RWPE1 (cell line): ENCODE data around the gene KRTAP10-9.
"Not testable (repeated sequence)": the region's sequence is repeated elsewhere in the genome, so short reads cannot be mapped to it uniquely, and the experiment has no call there.

Experiments
- CTCF ChIA-PET: fragments of 350-600 bp; sonication (Branson Sonifier 250); formaldehyde crosslinking; extraction: SDS; loops from one replicate; lab custom pipeline; 2021; lab: Yijun Ruan, JAX
- POLR2A ChIA-PET: fragments of 400-600 bp; formaldehyde crosslinking; extraction: SDS; loops from one replicate; lab custom pipeline; 2020; ENCODE audit warnings: antibody characterized with exemption; ENCODE audit not compliant: low non-redundant PET; lab: Yijun Ruan, JAX
- DNase-seq: peaks from one replicate; pipeline ENCODE4 v3.0.0; 2012; ENCODE audit warnings: low spot score
- H3K27ac ChIP-seq: fragments of 450-650 bp; 2 replicates; pipeline ENCODE4 v1.5.1; 2017
- TF ChIP-seq, protein P1 (sequence below): fragments of 450-650 bp; conservative IDR thresholded peaks from 2 replicates; pipeline ENCODE4 v1.5.1; 2017; ENCODE audit warnings: low read depth, mild to moderate bottlenecking

KRTAP10-9 gene

DNA sequence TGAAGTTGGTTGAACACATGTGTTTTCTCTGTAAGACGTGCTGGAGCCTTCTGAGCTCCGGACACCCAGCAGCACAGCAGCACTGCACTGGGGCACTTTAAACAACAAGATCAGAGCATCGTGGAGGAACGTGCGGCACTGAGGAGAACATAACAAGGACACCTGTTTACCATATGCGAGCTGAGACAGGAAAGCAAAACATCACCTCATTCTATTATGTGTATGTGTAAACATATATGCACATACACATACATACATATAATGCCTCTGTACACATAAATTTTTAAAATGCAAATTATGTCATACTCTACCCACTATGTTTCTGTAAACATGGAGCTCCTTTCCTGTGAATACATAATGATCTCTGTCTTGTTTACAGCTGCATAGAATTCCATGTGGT lies 31.4 kb upstream of the KRTAP10-9 start:
- TF ChIP-seq, protein P1, sequence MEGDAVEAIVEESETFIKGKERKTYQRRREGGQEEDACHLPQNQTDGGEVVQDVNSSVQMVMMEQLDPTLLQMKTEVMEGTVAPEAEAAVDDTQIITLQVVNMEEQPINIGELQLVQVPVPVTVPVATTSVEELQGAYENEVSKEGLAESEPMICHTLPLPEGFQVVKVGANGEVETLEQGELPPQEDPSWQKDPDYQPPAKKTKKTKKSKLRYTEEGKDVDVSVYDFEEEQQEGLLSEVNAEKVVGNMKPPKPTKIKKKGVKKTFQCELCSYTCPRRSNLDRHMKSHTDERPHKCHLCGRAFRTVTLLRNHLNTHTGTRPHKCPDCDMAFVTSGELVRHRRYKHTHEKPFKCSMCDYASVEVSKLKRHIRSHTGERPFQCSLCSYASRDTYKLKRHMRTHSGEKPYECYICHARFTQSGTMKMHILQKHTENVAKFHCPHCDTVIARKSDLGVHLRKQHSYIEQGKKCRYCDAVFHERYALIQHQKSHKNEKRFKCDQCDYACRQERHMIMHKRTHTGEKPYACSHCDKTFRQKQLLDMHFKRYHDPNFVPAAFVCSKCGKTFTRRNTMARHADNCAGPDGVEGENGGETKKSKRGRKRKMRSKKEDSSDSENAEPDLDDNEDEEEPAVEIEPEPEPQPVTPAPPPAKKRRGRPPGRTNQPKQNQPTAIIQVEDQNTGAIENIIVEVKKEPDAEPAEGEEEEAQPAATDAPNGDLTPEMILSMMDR = no peak
- DNase-seq = no peak
- ChIA-PET POLR2A (no interaction called here), CTCF (no interaction called here)
- H3K27ac ChIP-seq = no peak overlapping the region

GRCh38 chr21:44596068-44596725 lies 30.7 kb upstream of the KRTAP10-9 start:
- ChIA-PET POLR2A (no interaction called here), CTCF (no interaction called here)
- peak; percentile 18 for DNase-seq
- TF ChIP-seq, protein P1 = no peak
- no peak overlapping the region for H3K27ac ChIP-seq

- DNase-seq = no peak
- TF ChIP-seq, protein P1 = no peak
- ChIA-PET CTCF (no interaction called here), POLR2A (no interaction called here)
- H3K27ac ChIP-seq = no peak overlapping the region
Measured at GRCh38 chr21:44598061-44598460, 28.8 kb upstream of the KRTAP10-9 start.

GRCh38 chr21:44599264-44600029 lies 27.4 kb upstream of the KRTAP10-9 start:
- DNase-seq = no peak
- CTCF ChIA-PET = no interaction called here
- no peak overlapping the region for H3K27ac ChIP-seq
- POLR2A ChIA-PET = no interaction called here
- TF ChIP-seq, protein P1 = no peak

- H3K27ac ChIP-seq, POLR2A ChIA-PET, DNase-seq: not testable (repeated sequence)
- CTCF ChIA-PET = interaction anchor here (0.6 kb wide), 2 partner anchors 164 to 1140 kb away, joined by 3 to 4 read pairs; no protein-coding TSS in a partner anchor
Measured at GRCh38 chr21:44600118-44600978, 26.5 kb upstream of the KRTAP10-9 start, which contains the start of gene KRTAP10-7. TSS of gene KRTAP10-7 (plus strand) at chr21:44600597. CDS start at chr21:44600622, 25 bp downstream.

GRCh38 chr21:44601091-44601490 lies 25.8 kb upstream of the KRTAP10-9 start:
- POLR2A ChIA-PET, H3K27ac ChIP-seq, DNase-seq: not testable (repeated sequence)
- CTCF ChIA-PET = interaction anchor here (0.6 kb wide), 1 partner anchor 1140 kb away, joined by 4 read pairs; no protein-coding TSS in a partner anchor
